Esophagus squamous epithelium (tissue), 5 donors: ENCODE data around the gene PFDN4. TPM values are rescaled to one million over a fixed set of nuclear protein-coding genes. Genes with fewer than 3 reads are reported as not detected.
"Not testable (repeated sequence)": the region's sequence is repeated elsewhere in the genome, so short reads cannot be mapped to it uniquely, and the experiment has no call there.

Source experiments
- DNase-seq: peaks from one replicate; lab custom pipeline; 2025; lab: John Stamatoyannopoulos, UW
- H3K27ac ChIP-seq, 4 donors: fragments of 200-600 bp; sonication (generic); one replicate each; pipeline ENCODE4 v1.5.1; 2016 to 2019; ENCODE audit warnings: mild to moderate bottlenecking in 1 of 4
- H3K27me3 ChIP-seq, 4 donors: fragments of 200-600 bp; sonication (generic); 1 replicate in 3 of 4; 2 replicates in 1 of 4; pipeline versions ENCODE4 v1.5.1 to v1.6.0; 2017 to 2021; ENCODE audit warnings: antibody characterized with exemption in 1 of 4
- H3K36me3 ChIP-seq, 3 donors: fragments of 200-600 bp; sonication (generic); one replicate each; pipeline ENCODE4 v1.5.1; 2016 to 2019
- H3K4me1 ChIP-seq, 3 donors: fragments of 200-600 bp; sonication (generic); one replicate each; pipeline ENCODE4 v1.5.1; 2017 to 2019
- H3K4me3 ChIP-seq, 4 donors: fragments of 200-600 bp; sonication (generic); 1 replicate in 3 of 4; 2 replicates in 1 of 4; pipeline ENCODE4 v1.5.1; 2016 to 2019; ENCODE audit warnings: mild to moderate bottlenecking in 2 of 4, moderate library complexity in 1 of 4
- H3K9me3 ChIP-seq, 3 donors: fragments of 200-600 bp; sonication (generic); one replicate each; pipeline ENCODE4 v1.5.1; 2016 to 2019
- CTCF ChIP-seq, 6 experiments: fragments of 450-650 bp in 4 of 6; fragments of 200-600 bp in 2 of 6; sonication (generic) in 2 of 6; IDR thresholded peaks; one replicate each; pipeline ENCODE4 v1.5.1; 2016 to 2019; ENCODE audit warnings: antibody characterized with exemption in 6 of 6, mild to moderate bottlenecking in 4 of 6, moderate library complexity in 4 of 6
- POLR2A ChIP-seq, 4 donors: fragments of 450-650 bp; IDR thresholded peaks; one replicate each; pipeline ENCODE4 v1.6.1; 2017; ENCODE audit warnings: antibody characterized with exemption in 4 of 4, mild to moderate bottlenecking in 4 of 4, moderate library complexity in 3 of 4
- WGBS, 2 donors: methylation state at CpG; one replicate each; pipeline ENCODE4 v1.1.5; 2018; 5-methylcytosine and 5-hydroxymethylcytosine counted together
- intact Hi-C: fragments of 100-400 bp; cut with DNase I; formaldehyde crosslinking; loops from one replicate; pipeline ENCODE4 v1.15.0; 2022
- total RNA-seq, 4 donors: library from RNA; depleted of rRNA; stranded (reverse); fragments of >200 nt; gene quantifications; one replicate each; pipeline ENCODE4 v1.1.0, GENCODE V29; 2016
- donor health status: DM: yes; HTN: yes; CAD: no.

Gene PFDN4
- total RNA-seq, 4 donors from 2014 or later, result 39.0 to 68.9 (median 46.4) TPM

DNA sequence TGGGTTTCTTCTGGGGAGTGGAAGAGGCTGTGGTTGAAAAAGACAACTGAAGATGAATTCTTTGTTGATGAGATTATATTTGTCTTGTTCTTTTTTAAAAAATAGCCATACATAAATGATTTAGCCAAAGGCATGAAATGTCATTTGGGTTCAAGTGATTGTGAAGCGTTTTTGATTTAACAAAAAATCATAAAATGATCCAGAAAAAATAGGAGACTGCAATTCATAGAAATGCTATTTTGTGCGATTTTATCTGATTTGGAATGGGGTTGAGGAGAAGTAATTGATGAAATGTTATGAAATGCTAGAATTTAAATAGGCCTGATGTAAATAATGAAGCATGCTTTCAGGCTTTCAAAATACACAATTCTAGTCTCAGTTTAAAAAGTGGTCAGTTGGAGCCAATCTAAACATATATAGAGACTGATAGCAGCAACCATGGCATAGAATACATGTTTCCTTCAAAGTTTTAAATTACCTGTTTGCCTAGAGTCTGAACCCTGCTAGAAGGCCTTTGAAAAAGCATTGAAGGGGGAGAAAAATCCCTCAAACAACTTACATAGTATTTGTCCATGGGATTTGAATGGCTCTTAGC, 21.8 kb downstream of the PFDN4 start:
- no peaks in the 10 kb centered on the region for H3K4me1 ChIP-seq
- H3K36me3 ChIP-seq, result no peaks in the 10 kb centered on the region
- no peaks in the 10 kb centered on the region for H3K27me3 ChIP-seq
- 84 to 85% methylated on average over 2 of the region's 2 CpGs for WGBS, 2 donors
- H3K4me3 ChIP-seq, result no peak overlapping the region
- H3K9me3 ChIP-seq, result peaks cover 0 to 6% (median 0%) of the 10 kb centered on the region in 3 donors
- DNase-seq, result no peak
- no peak overlapping the region for H3K27ac ChIP-seq
- intact Hi-C loops, result no loop called here
- TF ChIP-seq CTCF (IDR thresholded peaks at IDR 0.05), result no peak
- TF ChIP-seq POLR2A (IDR thresholded peaks at IDR 0.05), result no peak

DNA sequence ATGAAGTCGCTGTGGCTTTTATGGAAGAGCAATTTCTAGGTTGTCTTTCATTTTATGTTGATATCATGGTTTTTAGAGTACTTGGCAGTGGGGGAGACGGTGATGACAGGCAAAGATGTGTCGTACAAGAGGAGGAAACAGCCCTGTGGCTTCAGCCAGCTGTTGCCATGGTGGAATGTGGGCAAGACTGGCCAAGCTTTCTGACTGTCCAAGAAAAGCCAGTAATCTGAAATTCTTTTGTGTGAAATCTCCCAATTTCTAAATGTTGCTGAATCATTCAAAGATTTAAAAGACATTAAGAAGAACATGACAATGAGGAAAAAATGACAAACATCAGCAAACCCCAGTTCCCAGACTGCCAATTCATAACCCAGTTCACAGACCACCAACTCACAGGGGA, 23.1 kb downstream of the PFDN4 start:
- no peak for DNase-seq
- peaks cover 0 to 6% (median 0%) of the 10 kb centered on the region in 3 donors for H3K9me3 ChIP-seq
- WGBS, 2 donors, result 47 to 74% methylated on average over 3 of the region's 3 CpGs

DNA sequence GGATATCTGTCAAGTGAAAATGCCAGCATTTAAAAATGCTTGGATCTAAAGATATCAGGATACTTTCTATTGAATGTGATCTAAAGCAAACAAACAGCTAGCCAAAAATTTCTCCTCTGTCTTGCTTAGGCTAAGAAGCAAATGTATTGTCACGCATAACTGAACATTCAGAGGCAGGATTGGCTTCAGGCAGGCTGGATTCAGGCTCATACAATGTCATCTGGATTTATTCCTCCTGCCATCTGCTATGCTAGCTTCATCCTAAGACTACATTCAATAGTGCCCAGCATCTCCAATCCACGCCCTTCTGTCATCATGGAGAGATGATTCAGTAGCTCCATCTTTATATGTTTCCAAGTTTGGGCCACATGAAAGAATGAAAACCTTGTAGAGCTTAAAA, 27.1 kb downstream of the PFDN4 start:
- Histone ChIP-seq H3K4me3 (no peak overlapping the region), H3K27me3 (no peaks in the 10 kb centered on the region), H3K27ac (no peak overlapping the region), H3K36me3 (no peaks in the 10 kb centered on the region), H3K4me1 (no peaks in the 10 kb centered on the region), H3K9me3 (peaks cover 0 to 6% (median 0%) of the 10 kb centered on the region in 3 donors)
- intact Hi-C loops, result no loop called here
- no peak for TF ChIP-seq CTCF (IDR thresholded peaks at IDR 0.05)
- DNase-seq, result no peak
- 26 to 40% methylated on average over 2 of the region's 2 CpGs for WGBS, 2 donors

More for the DNA sequence above, 23.1 kb downstream of the PFDN4 start:
- Histone ChIP-seq H3K4me3 (no peak overlapping the region), H3K4me1 (no peaks in the 10 kb centered on the region), H3K27me3 (no peaks in the 10 kb centered on the region), H3K36me3 (no peaks in the 10 kb centered on the region), H3K27ac (no peak overlapping the region)
- intact Hi-C loops, result no loop called here
- TF ChIP-seq CTCF (IDR thresholded peaks at IDR 0.05), result no peak
- no peak for TF ChIP-seq POLR2A (IDR thresholded peaks at IDR 0.05)

GRCh38 chr20:54237116-54237943, 29.4 kb downstream of the PFDN4 start:
- Histone ChIP-seq H3K9me3 (peaks cover 0 to 4% (median 0%) of the 10 kb centered on the region in 3 donors), H3K27ac (no peak overlapping the region), H3K4me3 (no peak overlapping the region), H3K27me3 (no peaks in the 10 kb centered on the region), H3K4me1 (no peaks in the 10 kb centered on the region), H3K36me3 (no peaks in the 10 kb centered on the region)
- TF ChIP-seq POLR2A (IDR thresholded peaks at IDR 0.05) (no peak), CTCF (IDR thresholded peaks at IDR 0.05) (no peak)
- WGBS, 2 donors, result 76 to 79% methylated on average over 12 of the region's 12 CpGs
- intact Hi-C loops, result no loop called here
- DNase-seq, result no peak

DNA sequence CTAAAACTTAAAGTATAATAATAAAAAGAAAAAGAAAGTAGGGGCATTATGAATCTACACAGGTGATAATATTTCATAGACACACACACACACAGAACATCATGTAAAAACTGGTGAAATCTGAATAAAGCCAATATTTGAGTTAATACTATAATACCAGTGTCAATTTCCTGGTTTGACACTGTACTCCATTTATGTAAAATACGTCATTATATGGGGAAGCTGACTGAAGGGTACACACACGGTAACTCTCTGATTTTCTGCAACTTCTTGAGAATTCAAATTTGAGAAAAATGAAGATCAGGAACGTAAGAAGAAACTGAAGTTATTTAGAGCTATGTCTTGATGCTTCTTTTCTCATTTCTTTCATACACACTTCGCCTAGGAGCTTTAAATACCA, 36.2 kb downstream of the PFDN4 start:
- no peaks in the 10 kb centered on the region for H3K36me3 ChIP-seq
- H3K27me3 ChIP-seq, result no peaks in the 10 kb centered on the region
- no peak for DNase-seq
- no peaks in the 10 kb centered on the region for H3K4me1 ChIP-seq
- no peaks in the 10 kb centered on the region for H3K9me3 ChIP-seq
- 79 to 88% methylated on average over 4 of the region's 4 CpGs for WGBS, 2 donors
- TF ChIP-seq CTCF (IDR thresholded peaks at IDR 0.05) (no peak), POLR2A (IDR thresholded peaks at IDR 0.05) (no peak)
- H3K27ac ChIP-seq, result no peak overlapping the region
- intact Hi-C loops, result no loop called here
- H3K4me3 ChIP-seq, result no peak overlapping the region

- H3K27ac ChIP-seq, H3K36me3 ChIP-seq, DNase-seq, H3K27me3 ChIP-seq, H3K4me3 ChIP-seq, H3K9me3 ChIP-seq, H3K4me1 ChIP-seq, intact Hi-C loops: not testable (repeated sequence)
- 86 to 92% methylated on average over 4 of the region's 4 CpGs for WGBS, 2 donors
Measured at GRCh38 chr20:54248705-54249104, 40.8 kb downstream of the PFDN4 start.
